IPS-15b (cell line): ENCODE data around the gene RAB11FIP4.

Experiments used
- H3K27me3 ChIP-seq: one replicate; pipeline ENCODE4 v1.6.1; 2013; ENCODE audit warnings: low read length; ENCODE audit not compliant: control insufficient read depth, insufficient read depth
- H3K36me3 ChIP-seq: one replicate; pipeline ENCODE4 v1.6.1; 2013; ENCODE audit warnings: low read length; ENCODE audit not compliant: control insufficient read depth, insufficient read depth
- H3K4me1 ChIP-seq: one replicate; pipeline ENCODE4 v1.6.1; 2013; ENCODE audit warnings: mild to moderate bottlenecking, low read length; ENCODE audit not compliant: control insufficient read depth, insufficient read depth
- H3K4me3 ChIP-seq: one replicate; pipeline ENCODE4 v1.5.1; 2013; ENCODE audit warnings: low read depth, low read length
- H3K9ac ChIP-seq: one replicate; pipeline ENCODE4 v1.6.1; 2013; ENCODE audit warnings: low read depth, mild to moderate bottlenecking, low read length
- H3K9me3 ChIP-seq: one replicate; pipeline ENCODE4 v1.6.1; 2013; ENCODE audit warnings: mild to moderate bottlenecking, low read length; ENCODE audit not compliant: control insufficient read depth, insufficient read depth

Gene RAB11FIP4

DNA sequence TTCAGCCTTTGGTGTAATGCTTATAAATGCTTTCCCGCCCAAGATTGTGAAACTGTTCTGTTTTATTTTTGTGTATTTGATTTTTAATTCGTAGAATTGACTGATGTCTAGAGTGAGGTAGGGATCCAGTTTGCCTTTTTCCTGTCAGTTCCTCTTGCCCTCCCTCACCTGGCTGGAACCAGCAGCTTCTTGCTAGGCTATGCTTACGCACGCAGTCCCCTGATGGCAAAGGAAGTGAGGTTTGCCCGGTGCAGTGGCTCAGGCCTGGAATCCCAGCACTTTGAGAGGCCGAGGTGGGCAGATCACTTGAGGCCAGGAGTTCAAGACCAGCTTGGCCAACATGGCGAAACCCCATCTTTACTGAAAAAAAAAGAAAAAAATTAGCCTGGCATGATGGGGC lies 51.9 kb downstream of the RAB11FIP4 start:
- Histone ChIP-seq H3K4me3 (no peak overlapping the region), H3K36me3 (no peaks in the 10 kb centered on the region), H3K9me3 (no peaks in the 10 kb centered on the region), H3K27me3 (no peaks in the 10 kb centered on the region), H3K9ac (no peak overlapping the region), H3K4me1 (no peaks in the 10 kb centered on the region)

DNA sequence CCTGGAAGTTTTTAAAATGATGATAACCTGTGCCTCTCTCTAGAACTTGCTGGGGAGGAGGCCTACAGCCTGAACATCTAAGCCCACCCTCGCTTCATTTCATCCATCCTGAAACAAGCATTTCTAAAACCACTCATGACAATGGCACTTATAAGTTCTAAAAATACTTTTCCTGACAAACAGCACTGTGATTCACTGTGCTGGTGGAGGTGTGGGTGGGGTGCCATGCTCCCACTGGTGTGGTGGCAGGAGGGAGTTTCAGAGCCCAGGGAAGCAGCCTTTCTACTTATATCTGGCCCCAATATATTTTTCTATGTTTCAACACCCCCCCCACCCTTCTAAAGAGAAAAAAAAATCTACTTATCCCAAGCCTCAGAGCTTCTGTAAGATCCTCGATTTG lies 52.6 kb downstream of the RAB11FIP4 start:
- H3K27me3 ChIP-seq: no peaks in the 10 kb centered on the region
- no peaks in the 10 kb centered on the region for H3K4me1 ChIP-seq
- no peaks in the 10 kb centered on the region for H3K36me3 ChIP-seq
- H3K9me3 ChIP-seq: no peaks in the 10 kb centered on the region
- no peak overlapping the region for H3K4me3 ChIP-seq
- H3K9ac ChIP-seq: no peak overlapping the region

DNA sequence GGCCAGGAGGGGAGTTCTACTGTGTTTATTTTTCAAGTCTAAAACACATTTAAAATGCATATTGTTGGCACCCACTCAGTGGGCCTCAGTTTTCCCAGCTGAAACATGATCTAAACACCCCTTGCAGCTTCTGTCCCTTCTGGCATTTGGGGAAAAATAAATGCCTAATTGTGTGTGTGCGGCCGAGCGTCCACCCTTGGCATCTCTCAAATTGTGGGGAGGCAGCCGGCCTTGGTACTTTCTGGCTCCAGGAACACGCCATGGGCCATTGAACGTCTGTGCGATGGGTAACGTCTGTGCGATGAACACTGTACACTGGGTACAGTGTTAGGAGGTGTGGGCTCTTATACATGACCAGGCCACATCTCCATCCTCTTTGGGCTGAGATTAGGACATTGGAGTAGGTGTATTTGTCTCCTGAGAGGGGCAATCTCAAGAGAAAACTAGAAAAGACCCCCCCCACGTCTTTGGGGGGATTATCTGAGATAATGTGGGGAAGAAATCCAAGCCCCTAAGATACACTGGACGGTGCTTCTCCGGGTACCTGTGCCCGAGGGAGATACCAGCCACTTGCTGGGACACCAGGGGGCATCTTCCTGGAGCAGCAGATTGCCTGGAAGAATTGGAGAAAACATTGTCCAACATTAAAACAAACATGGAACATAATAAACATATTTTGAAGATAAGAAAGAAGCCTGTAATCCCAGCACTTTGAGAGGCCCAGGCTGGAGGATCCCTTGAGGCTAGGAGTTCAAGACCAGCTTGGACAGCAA lies 54.9 kb downstream of the RAB11FIP4 start:
- H3K27me3 ChIP-seq: no peaks in the 10 kb centered on the region
- H3K9ac ChIP-seq: no peak overlapping the region
- no peaks in the 10 kb centered on the region for H3K4me1 ChIP-seq
- H3K9me3 ChIP-seq: no peaks in the 10 kb centered on the region
- H3K4me3 ChIP-seq: no peak overlapping the region
- no peaks in the 10 kb centered on the region for H3K36me3 ChIP-seq

GRCh38 chr17:31448467-31449077 lies 57.1 kb downstream of the RAB11FIP4 start:
- Histone ChIP-seq H3K9me3 (no peaks in the 10 kb centered on the region), H3K9ac (no peak overlapping the region)

DNA sequence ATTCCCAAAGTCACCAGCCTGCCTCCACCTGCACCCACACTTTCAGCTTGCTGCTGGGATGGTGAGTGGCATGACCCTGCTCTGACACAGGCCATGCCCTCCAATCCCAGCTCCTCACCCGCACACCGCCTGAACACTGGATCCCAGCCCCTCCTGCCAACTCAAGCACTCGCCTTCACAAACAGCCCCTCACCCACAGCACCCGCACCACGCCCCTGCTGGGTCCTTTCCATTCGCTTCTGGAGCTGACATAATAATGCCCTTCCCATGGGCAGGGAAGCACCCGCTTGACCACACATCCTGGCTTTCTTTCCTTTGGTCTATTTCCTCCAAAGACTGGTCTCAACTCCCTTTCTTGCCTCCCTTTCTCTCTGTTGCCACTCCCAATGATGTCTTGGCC lies 57.6 kb downstream of the RAB11FIP4 start:
- no peaks in the 10 kb centered on the region for H3K9me3 ChIP-seq
- H3K27me3 ChIP-seq: no peaks in the 10 kb centered on the region
- H3K4me1 ChIP-seq: peaks cover 6% of the 10 kb centered on the region
- H3K4me3 ChIP-seq: no peak overlapping the region
- H3K36me3 ChIP-seq: no peaks in the 10 kb centered on the region
- no peak overlapping the region for H3K9ac ChIP-seq

More at GRCh38 chr17:31448467-31449077, 57.1 kb downstream of the RAB11FIP4 start:
- Histone ChIP-seq H3K36me3 (no peaks in the 10 kb centered on the region), H3K4me3 (no peak overlapping the region), H3K27me3 (no peaks in the 10 kb centered on the region), H3K4me1 (peaks cover 6% of the 10 kb centered on the region)

GRCh38 chr17:31449746-31450145 lies 58.3 kb downstream of the RAB11FIP4 start:
- Histone ChIP-seq H3K4me1 (peaks cover 6% of the 10 kb centered on the region), H3K36me3 (no peaks in the 10 kb centered on the region), H3K4me3 (no peak overlapping the region), H3K9ac (no peak overlapping the region), H3K27me3 (no peaks in the 10 kb centered on the region), H3K9me3 (no peaks in the 10 kb centered on the region)

- Histone ChIP-seq H3K9me3 (no peaks in the 10 kb centered on the region), H3K9ac (no peak overlapping the region), H3K4me1 (peaks cover 6% of the 10 kb centered on the region), H3K27me3 (no peaks in the 10 kb centered on the region), H3K36me3 (no peaks in the 10 kb centered on the region), H3K4me3 (no peak overlapping the region)
These were observed 60.6 kb downstream of the RAB11FIP4 start for GRCh38 chr17:31452101-31452500.

GRCh38 chr17:31452561-31453110 lies 61.2 kb downstream of the RAB11FIP4 start:
- no peak overlapping the region for H3K9ac ChIP-seq
- H3K4me1 ChIP-seq: peaks cover 6% of the 10 kb centered on the region
- H3K9me3 ChIP-seq: no peaks in the 10 kb centered on the region

DNA sequence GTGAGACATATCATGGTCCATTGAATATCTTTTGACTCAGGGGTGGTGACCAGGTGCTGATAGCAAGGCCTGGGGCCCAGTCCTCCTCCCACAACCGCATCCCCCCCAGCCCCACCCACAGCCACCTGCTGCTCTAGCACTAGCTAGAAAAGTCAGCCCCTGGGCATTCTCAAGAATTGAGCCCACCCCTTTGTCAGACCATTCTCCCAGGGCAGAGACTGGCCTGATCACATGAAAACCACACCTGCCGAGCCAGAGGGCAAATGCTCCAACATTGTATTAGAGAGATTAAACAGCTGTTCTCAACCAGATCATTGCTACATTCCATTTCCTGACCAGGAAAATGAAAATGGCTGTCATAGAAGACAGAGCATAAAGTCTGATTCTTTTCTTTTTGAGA lies 62.4 kb downstream of the RAB11FIP4 start:
- Histone ChIP-seq H3K4me1 (peaks cover 6% of the 10 kb centered on the region), H3K9me3 (no peaks in the 10 kb centered on the region), H3K27me3 (no peaks in the 10 kb centered on the region), H3K9ac (no peak overlapping the region), H3K36me3 (no peaks in the 10 kb centered on the region), H3K4me3 (no peak overlapping the region)

More at GRCh38 chr17:31452561-31453110, 61.2 kb downstream of the RAB11FIP4 start:
- Histone ChIP-seq H3K4me3 (no peak overlapping the region), H3K36me3 (no peaks in the 10 kb centered on the region), H3K27me3 (no peaks in the 10 kb centered on the region)

- Histone ChIP-seq H3K9me3 (no peaks in the 10 kb centered on the region), H3K4me1 (peaks cover 6% of the 10 kb centered on the region), H3K4me3 (no peak overlapping the region), H3K9ac (no peak overlapping the region), H3K36me3 (no peaks in the 10 kb centered on the region), H3K27me3 (no peaks in the 10 kb centered on the region)
These were observed 65.3 kb downstream of the RAB11FIP4 start for GRCh38 chr17:31456814-31457213.

GRCh38 chr17:31457391-31458234 lies 66.1 kb downstream of the RAB11FIP4 start:
- Histone ChIP-seq H3K27me3 (no peaks in the 10 kb centered on the region), H3K9me3 (no peaks in the 10 kb centered on the region), H3K4me1 (peaks cover 1% of the 10 kb centered on the region), H3K36me3 (no peaks in the 10 kb centered on the region), H3K4me3 (no peak overlapping the region), H3K9ac (no peak overlapping the region)
